HG03469 (cell line): ENCODE measurements around the gene TSPAN8.
"Not testable (repeated sequence)": the region's sequence is repeated elsewhere in the genome, so short reads cannot be mapped to it uniquely, and the experiment has no call there.

Experiments used
- ATAC-seq: cut with Tn5 transposase; IDR thresholded peaks from one replicate; pipeline ENCODE4 v1.9.1; 2021; ENCODE audit warnings: mild to moderate bottlenecking, moderate library complexity, moderate number of reproducible peaks; ENCODE audit not compliant: unreplicated experiment

Gene TSPAN8

DNA sequence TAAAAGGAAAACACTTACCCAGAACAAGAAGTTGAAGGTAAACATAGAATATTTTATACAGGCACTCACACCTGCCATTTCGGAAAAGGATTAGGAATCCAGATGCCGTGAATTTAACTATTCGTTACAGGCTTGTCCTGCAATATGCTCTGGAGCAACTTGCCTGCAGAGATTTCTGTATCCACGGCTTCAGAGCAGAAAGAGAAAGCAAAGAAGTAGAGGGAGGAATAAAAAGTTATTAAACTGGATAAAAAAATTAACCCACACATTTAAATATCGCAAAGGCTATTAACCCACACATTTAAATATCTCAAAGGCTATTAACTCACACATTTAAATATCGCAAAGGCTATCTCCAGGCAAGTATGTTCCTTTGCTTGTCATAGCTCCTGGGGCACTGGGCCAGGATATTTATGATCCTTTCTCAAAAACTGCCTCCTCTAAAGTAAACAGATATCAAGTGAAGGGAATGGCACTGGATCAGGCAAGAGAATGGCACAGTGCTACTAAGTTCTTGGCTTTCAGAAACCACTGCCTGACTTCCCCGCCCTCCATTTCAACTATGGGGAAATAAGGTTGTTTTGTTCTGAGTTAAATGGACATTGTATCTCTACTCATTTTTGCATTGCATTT lies at the start of gene TSPAN8:
TSS of gene TSPAN8 (minus strand) at position 399 of the 633 bp plus-strand sequence. CDS start at position 78, 321 bp downstream.
- no peak for ATAC-seq

DNA sequence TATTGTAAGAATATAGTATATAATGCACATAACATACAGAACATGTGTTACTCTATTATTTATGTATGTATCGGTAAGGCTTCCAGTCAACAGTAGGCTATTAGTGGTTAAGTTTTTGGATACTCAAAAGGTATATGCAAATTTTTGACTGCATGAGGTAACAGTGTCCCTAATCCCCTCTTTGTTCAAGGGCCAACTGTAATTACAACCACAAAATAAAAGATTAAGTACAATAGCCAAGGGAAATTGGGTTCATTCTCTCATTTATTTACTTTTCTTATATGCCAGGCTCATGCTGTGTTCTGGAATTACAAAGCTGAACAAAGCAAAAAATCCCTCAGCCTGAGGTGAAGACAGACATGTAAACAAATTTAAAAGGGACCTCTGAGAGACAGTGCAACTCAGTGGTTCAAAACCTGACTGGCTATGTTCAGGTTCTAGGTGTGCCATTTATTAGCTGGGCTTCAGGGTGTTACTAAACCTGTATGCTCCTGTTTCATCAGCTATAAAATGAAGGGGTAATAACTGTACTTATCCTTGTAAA lies 43.4 kb upstream of the TSPAN8 start:
- ATAC-seq, result no peak

DNA sequence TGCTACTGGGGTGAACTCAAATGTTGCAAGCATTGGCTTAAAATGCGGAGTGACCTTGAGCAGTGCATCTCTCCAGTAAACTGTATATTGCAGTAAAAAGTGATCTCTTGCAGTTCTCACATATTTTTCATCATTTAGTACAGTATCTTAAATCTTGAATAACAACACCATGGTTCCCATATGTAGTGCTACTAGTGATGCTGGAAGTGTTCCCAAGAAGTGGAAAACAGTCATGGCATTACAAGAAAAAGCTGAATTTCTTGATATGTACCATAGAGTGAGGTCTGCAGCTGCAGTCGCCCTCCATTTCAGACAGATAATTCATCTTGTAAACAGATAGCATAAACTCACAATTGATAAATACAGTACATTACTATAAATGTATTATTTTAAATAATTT lies 42.9 kb upstream of the TSPAN8 start:
- ATAC-seq, result no peak

DNA sequence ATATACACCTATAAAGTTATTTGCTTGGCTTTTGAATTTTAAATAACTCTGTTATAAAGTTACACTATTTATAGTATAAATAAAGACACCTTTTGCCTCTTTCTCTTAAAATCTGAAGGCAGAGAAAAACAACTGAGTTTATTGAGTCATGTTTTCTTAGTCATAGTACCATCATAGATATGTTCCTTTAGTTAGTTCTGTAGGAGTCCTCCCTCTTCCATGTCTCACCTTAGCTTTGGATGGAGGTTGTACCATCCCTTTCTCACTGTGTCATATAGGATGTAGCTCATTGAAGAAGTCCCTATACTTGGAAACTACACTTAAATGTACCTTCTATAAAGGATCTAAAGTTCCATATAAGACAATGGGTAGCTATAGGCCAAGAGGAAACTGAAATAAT lies 39.7 kb upstream of the TSPAN8 start:
- ATAC-seq, result no peak

DNA sequence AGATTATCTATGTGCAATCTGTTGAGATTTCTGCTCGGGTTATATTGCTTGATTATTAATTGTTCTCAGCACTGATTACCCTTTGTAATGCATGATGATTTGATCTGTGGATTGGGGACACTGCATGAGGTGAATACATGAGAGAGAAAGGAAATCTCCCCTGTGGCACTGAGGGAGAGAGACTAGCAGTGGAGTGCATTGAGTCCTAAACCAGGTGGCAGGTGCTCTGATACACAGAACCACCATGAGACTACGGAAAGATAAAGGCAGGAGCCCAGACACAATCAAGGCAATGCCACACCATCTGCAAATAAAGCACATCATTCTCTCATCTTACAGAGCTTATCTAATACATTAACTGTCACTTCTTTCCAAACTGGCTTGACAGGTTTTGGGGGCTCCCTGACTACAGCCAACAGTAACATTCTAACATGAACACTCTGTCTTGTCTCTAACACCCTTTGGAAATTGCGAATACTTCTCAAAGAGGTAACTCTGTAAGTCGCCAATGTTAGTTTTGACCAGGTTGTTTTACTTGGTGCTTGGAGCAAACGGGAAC lies 37.6 kb upstream of the TSPAN8 start:
- ATAC-seq, result no peak

- ATAC-seq, result no peak
These were observed 36.9 kb upstream of the TSPAN8 start for GRCh38 chr12:71194657-71195056.

- no peak for ATAC-seq
These were observed 35.2 kb upstream of the TSPAN8 start for GRCh38 chr12:71193041-71193440.

- no peak for ATAC-seq
These were observed 33.9 kb upstream of the TSPAN8 start for GRCh38 chr12:71191509-71192196.

DNA sequence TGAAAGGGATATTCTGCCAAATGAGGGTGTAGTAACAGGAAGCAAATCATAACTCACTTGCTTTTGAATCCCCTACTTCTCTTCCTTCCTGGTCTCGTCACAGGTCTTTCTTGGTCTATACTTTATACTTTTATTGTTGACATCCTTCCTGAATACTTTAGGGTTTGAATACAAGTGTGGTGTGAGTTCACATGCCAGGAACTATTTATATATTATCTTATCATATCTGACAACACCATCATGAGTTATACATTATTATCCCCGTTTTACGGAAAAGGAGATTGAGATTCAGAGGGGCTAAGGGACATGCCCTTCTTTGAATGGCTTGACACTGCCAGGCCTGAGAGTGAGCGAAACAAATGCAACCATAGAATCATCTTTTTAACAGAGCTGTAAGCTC lies 33.0 kb upstream of the TSPAN8 start:
- ATAC-seq, result no peak

GRCh38 chr12:71187379-71187778 lies 29.6 kb upstream of the TSPAN8 start:
- ATAC-seq, result no peak

DNA sequence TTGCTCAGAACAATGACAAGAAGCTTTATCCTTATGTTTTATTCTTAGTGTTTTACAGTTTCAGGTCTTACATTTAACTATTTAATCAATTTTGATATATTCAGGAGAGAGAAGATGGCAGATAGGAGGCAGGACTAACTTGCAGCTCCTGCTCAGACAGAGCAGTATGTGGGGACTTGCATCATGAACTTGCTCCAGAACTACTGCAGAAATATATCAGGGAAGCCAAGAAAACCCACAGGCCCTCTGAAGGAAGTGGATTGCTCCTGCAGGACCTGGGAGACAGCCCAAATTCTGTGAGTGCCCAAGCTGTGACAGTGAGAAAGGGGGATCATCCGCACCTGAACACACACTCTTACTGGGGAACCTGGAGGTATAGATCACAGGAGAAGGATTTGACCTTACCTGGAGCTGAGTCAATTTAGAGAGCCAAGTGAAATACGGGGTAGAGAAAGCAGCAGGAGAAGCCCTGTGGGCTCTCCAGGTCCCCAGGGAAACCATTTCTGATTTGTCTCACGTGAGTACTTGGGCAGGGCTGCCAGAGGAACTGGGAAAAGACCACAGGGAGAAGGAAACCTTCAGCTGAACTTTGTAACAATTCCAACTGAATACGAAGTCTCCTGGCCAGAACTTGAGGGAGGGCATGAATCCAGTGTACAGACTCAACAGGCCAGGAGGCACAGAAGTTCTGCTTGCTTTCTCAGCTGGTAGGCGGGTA lies 28.9 kb upstream of the TSPAN8 start:
- no peak for ATAC-seq

- ATAC-seq, result no peak
These were observed 26.0 kb upstream of the TSPAN8 start for GRCh38 chr12:71183846-71184245.

DNA sequence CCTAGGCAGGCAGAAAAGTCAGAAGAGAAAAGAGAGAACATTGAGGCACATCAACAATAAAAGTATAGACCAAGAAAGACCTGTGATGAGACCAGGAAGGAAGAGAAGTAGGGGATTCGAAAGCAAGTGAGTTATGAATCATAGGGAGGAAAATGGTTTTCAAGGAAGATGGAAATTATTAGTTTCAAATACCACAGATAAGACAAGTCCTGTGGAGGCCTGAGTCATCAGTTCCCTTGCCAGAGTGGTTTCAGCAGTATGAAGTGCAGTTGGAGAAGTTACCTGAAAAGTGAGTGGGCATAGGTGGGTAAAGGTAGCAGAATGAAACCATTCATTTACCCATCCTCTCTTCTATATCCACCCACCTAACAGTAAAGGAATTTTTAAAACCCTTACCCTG lies 25.2 kb upstream of the TSPAN8 start:
- ATAC-seq, result no peak

DNA sequence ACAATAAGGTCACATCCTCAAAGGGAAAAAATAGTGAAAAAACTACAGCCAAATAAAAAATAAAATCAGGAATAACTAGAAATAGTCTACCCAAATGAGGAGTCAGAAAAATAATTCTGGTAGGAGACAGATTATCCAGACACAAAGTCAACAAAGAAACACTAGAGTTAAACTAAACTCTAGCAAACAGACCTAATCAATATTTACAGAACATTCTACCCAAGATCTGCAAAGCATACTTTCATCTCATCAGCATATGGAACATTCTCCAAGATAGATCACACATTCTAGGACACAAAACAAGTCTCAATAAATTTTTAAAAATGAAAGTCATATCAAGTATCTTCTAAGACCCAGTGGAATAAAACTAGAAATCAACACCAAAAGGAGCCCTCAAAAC lies 20.4 kb upstream of the TSPAN8 start:
- no peak for ATAC-seq

DNA sequence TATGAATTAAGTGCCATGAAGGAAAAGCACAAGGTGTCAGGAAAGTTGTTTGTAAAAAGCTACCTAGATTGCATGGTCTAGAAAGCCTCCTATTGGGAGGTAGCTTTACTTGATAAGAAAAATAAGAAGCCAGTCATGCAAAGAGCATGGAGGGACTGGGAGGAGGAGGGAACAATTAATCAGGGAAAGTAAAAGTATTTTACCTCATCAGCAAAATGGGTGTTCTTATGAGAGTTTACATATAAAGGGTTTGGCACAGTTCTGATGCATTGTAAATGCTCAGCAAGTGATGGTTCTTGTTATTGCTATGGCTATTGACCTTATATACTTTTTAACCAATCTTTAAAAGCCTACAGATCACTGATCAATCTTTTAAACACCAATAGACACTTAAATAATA lies 17.0 kb upstream of the TSPAN8 start:
- ATAC-seq, result no peak

DNA sequence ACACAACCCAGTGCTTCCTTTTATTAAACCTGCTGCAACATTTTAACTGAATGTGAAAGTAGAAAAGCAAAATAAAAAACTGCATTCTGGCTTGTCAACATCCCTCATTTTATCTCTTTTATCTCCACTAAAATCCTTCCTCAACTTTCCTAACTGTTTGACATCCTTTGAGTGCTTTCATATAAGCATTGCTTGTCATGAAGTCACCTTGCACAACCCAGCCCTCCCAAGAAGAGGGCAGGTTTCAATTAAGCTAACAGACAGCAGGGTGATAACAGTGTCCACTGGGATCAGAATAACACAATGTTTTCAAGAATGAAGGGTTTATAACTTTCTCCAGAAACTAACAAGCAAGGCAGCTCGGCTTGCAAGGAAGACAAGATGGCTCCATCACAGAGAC lies 16.3 kb upstream of the TSPAN8 start:
- no peak for ATAC-seq

DNA sequence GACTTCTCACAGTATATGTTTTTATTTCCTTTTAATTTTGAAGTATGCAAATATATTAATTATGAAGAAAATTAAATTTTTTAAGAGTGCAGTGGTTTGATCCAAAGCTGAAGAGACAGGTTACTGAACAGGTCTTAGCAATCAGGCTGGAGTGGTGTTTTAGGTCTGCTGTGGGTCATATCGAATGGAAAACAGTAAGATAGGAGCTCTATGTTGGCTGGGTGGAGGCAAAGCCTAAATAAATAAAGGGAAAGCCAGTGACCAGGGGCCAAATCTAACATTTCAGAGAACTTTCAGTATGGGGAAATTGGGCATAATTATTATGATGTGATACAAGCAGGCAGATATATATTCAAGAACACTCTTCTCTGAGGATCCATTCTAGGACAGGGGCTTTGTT lies 12.7 kb upstream of the TSPAN8 start:
- no peak for ATAC-seq

GRCh38 chr12:71169286-71169685 lies 11.5 kb upstream of the TSPAN8 start:
- ATAC-seq, result no peak

- ATAC-seq, result no peak
These were observed 9.2 kb upstream of the TSPAN8 start for GRCh38 chr12:71166862-71167496.

DNA sequence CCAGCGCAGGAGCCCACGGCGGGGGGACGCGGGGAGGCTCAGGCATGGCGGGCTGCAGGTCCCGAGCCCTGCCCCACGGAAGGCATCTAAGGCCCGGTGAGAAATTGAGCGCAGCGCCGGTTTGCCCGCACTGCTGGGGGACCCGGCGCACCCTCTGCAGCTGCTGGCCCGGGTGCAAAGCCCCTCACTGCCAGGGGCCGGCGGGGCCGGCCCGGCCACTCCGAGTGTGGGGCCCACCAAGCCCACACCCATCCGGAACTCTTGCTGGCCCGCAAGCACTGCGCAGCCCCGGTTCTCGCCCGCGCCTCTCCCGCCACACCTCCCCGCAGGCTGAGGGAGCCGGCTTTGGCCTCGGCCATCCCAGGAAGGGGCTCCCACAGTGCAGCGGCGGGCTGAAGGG lies 8.5 kb upstream of the TSPAN8 start:
- ATAC-seq, result no peak

DNA sequence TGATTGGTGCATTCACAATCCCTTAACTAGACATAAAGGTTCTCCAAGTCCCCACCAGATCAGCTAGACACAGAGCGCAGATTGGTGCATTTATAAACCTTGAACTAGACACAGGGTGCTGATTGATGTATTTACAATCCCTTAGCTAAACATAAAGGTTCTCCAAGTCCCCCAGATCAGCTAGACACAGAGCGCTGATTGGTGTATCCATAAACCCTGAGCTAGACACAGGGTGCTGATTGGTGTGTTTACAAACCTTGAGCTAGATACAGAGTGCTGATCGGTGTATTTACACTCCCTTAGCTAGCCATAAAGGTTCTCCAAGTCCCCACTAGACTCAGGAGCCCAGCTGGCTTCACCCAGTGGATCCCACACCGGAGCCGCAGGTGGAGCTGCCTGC lies 8.0 kb upstream of the TSPAN8 start:
- not testable (repeated sequence) for ATAC-seq
